Left forelimb (tissue), 1 donor: ENCODE measurements around the gene RORB.

Source experiments
- DNase-seq: peaks from one replicate; pipeline ENCODE4 v3.0.0-alpha.2; 2018; ENCODE audit warnings: low spot score

Gene RORB

DNA sequence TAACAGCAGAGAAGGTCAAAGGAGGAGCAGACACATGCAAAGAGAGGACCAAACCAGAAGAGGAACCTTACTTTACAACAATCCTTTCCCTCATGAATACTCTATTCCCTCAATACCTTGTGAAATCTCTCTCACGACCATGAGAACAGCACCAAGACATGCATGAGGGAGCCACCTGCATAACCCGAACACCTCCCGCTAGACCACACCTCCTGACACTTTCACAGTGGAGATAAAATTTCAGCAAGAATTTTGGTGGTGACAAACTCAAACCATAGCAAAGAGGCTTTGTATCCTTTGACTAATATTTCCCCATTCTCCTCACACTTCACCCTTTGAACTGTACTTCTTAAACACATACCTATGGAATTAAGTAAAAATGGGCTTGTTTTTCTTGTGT, 101.7 kb downstream of the RORB start:
- no peak for DNase-seq

DNA sequence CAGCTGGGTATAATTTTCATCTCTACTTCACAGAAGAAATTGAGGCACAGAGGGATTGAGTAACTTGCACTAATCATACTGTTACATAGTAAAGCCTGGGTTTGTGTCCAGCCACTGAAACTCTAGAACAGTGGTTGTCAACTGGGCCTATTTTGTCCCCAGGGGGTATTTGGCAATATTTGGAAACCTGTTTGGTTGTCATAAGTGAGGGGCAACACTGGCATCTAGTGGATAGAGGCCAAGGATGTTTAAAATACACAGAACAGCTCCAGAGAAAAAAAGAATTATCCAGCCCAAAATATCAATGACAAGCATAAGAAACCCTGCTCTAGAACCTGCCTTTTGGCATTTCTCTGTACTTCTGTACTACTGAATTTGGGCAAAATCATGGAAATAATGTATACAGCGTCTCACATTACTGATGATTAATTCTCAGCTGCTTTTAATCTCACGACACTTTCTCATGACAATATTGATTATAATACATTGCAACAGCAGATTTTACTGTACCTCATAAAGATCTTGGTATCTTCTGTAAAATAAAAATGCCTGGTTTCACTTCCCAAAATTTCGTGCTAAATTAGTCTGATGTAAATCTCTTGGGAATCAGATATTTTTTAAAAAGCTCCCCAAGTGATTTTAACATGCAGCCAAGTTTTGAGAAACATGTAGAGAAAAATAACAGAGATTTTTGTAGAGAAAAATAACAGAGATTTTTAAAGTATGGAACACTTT, 112.7 kb downstream of the RORB start:
- DNase-seq = no peak

GRCh38 chr9:74610523-74611061, 113.5 kb downstream of the RORB start:
- DNase-seq = no peak

DNA sequence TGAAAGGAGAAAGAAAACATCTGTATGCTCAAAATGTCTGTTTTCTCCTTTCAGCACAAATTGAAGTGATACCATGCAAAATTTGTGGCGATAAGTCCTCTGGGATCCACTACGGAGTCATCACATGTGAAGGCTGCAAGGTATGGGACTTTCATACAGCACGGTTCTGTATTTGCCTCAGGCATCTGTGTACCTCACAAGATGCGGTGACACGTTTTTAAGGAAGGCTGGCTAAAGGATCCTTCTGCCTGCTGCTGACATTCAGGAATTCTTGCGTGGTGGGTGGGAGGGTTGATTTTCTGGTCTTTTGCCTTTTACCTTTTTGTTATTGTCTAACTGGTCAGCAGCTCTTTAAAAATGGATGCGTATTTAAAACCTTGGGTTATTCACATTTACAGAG, 133.1 kb downstream of the RORB start:
- DNase-seq = no peak

DNA sequence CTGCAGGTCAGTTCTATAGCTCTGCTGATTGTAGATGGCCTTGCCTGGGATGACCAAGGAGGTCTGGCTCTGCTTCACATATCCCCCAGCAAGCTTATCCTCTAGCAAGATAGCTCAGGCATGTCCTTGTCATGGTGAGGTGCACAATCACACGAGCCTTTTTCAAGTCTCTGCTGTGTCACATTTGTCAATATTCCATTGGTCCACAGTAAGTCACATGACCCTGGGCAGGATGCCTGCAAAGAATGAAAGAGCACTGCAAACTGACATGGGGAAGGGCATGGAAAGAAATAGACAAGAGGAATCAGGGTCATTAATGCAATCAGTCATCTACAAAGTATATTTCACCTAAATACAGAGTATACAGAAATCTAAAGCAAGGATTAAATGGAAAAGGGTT, 142.0 kb downstream of the RORB start:
- no peak for DNase-seq

- DNase-seq = no peak
These were observed 145.2 kb downstream of the RORB start for GRCh38 chr9:74642376-74642775.

- DNase-seq = no peak
These were observed 146.3 kb downstream of the RORB start for GRCh38 chr9:74643303-74643923.

GRCh38 chr9:74644023-74644422, 146.9 kb downstream of the RORB start:
- no peak for DNase-seq

- DNase-seq = no peak
These were observed 148.0 kb downstream of the RORB start for GRCh38 chr9:74645007-74645639.

DNA sequence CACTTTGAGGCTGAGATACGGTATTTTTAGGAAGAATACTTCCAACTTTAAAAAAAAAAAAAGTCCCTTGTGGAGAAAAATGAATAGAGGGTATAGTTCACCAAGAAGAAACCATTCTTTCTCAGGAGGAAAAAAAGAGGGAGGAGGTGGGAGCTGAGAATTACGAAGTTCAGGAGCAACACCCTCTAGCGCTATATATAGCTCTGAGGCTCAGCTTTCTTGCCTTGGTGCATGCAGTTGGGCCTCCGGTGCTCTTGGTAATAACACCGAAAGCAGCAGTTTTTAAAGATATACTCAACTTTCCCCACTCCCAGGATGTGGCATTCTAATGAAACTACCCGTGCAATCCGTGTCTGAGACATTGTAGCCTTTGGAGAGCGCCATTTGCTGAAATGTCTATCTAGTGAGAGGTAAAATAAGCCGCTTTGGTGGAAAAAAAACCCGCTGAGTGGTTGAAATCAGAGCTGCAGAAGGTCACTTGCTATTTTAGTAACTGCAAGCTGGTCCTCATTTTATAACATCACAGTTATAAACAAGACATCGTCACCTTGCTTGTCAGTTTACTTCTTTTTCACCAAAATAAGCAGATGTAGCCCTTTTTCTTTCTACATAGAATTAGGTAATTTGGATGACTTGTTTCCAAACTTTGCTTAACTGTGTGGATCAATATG, 156.4 kb downstream of the RORB start:
- no peak for DNase-seq

GRCh38 chr9:74662674-74663073, 165.5 kb downstream of the RORB start:
- DNase-seq = no peak

- DNase-seq = no peak
These were observed 166.3 kb downstream of the RORB start for GRCh38 chr9:74663439-74663838.

- DNase-seq = no peak
These were observed 169.6 kb downstream of the RORB start for GRCh38 chr9:74666625-74667316.

DNA sequence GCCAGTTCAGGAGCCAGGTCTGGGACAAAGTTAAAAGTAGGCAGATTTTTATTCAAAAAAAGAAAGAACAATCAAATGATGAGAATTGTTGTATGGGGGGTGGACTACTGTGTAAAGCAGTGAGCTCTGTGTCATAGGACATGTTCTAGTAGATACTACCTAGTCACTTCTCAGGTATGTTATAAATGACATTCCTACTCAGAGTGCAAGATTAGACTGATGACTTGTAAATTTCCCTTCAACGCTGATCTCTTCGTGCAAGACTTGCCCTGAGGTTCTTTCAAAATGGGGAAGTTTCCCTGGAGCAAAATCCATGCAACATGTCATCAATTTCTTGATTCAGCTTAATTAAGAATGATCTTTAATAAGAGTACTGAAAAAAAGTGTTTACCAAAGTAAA, 175.1 kb downstream of the RORB start:
- no peak for DNase-seq

- no peak for DNase-seq
These were observed 176.9 kb downstream of the RORB start for GRCh38 chr9:74674077-74674476.

DNA sequence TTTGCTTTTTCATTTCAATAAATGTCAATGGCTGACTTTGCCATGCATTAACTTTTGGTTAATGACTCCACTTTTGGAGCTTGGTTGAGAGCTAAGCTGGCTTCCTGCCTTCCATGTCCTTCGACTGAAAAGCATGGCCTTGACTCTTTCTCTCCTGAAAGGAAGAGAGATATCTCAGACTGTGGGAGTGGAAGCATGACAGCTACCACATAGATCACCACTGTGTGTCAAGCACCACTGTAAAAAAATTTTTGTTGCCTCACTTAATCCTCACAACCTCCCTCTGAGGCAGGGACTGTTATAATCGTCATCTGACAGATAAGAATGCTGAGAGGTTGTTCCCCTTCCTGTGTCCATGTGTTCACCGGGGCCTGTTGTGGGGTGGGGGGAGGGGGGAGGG, 184.8 kb downstream of the RORB start:
- no peak for DNase-seq

- DNase-seq = no peak
These were observed 186.2 kb downstream of the RORB start for GRCh38 chr9:74683322-74683721.

DNA sequence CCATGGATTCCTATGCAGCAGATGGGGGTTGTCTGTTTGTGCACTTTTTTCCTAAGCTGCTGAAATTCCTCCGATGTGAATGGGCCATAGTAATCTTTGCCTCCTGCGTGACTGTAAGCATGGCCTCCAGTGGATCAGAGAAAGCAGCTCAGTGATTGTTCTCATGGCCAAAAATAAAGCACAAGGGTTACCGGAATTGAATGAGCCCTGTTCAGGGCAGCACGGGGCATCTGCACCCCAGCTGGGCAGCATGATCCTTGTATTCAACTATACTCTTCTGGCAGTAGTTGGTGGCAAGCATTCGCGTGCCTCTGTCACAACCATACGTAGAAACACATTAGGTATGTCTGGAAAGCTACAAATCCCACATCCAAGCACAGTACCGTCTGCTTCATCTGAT, 193.9 kb downstream of the RORB start:
- no peak for DNase-seq

DNA sequence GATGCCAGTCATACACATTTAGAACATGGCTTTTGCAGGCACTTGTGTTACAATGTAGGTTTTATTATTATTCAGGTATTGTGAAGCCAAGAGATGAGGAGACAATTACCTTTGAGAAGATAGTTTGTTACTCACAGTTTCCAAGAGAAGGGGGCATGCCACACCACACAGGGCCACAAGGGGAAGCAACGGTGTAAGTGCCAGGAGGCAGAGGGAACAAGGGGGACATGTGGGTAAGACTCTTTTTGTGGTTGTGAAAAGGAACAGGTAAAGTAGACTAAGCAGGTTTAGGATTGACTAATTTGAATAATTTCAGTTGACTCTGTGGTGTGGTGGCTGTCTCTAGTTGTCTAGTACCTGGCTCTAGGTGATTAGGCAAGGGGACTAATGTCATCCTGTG, 199.4 kb downstream of the RORB start:
- DNase-seq = no peak

DNA sequence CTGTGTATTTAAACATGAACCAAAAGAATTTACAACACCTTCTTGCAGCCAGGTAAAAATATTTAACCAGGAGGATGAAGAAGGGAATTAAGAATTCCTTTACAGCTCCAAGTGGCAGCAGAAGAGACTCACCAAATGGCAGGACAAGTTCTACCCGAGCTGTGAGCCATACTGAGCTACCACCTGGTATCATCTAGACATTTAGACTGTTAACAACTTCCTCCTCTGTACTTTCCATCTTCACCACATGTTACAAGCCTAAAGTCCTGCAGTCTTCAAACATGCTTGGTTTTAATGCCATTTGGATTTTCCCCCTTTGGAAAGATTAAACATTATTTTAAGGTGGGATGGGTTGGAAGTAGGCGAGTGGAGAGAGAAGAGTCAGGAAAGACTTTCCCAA, 200.4 kb downstream of the RORB start:
- DNase-seq = no peak

- no peak for DNase-seq
These were observed 214.2 kb downstream of the RORB start for GRCh38 chr9:74711341-74711740.

DNA sequence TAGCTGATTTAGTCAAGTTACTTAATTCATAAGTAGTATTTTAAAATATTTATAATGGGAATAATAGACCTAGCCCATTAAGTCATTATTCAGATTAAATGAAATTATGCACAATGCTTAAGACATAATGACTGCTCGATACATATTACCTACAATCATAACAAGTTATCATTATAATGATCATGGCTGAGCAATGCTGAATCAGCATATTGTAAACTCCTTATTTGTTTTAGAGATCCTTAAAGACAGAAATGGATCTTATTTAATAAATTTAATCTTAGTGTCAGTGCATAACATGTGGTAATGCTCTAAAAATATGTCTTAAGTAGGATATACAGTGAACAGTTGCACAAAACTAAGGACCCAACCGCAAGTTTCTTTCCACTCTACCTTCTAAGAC, 221.6 kb downstream of the RORB start:
- DNase-seq = no peak
